ENCODE data around the gene NOS2. TPM values are rescaled to one million over a fixed set of nuclear protein-coding genes. Genes with fewer than 3 reads are reported as not detected.
A peak's percentile ranks its signal among the peaks of the same experiment; 100 is the strongest.
"Not testable (repeated sequence)": the region's sequence is repeated elsewhere in the genome, so short reads cannot be mapped to it uniquely, and the experiment has no call there.

The NOS2 gene
- polyA plus RNA-seq, 1 experiment = not detected

DNA sequence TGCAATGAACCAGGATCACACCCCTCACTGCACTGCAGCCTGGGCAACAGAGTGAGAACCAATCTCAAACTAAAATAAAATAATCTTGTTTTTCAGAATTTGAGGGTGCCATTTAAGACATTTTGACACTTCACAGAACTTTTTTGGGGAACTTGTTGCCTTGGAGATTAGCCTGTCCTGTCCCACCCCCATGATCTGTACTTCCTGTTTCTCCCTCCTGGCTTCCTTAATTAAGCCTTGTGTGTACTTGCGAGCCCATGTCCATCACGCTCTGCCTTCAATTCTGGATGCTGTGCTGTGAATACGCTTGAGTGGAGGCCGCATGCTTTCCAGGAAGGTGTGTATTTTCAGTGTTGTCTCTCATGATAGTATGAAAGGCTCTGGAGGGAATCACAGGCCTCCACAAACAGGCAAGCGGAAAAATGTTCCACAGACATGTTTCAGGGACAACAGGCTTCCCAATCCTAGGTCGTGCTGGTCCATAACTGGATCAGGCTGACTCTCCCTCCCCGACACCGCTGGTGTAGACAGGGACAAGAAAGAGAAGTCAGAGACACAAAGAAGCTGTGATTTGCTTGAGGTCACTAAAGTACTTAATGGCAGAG is 56.9 kb downstream of the NOS2 start:
- no peak for DNase-seq (ENCODE audit: low read depth, low spot score)
- H3K9me3 ChIP-seq (ENCODE audit: control insufficient read depth, insufficient read depth, low read length) = no peaks in the 10 kb centered on the region
- no peaks in the 10 kb centered on the region for H3K27me3 ChIP-seq (ENCODE audit: control insufficient read depth, insufficient read depth, low read length)
- ChIA-PET POLR2A (no interaction called here), CTCF (interaction anchor here (0.6 kb wide), 1 partner anchor 13 kb away, joined by 3 read pairs; no protein-coding TSS in a partner anchor)
- H3K27ac ChIP-seq (ENCODE audit: low read depth, low read length) = no peak overlapping the region
- TF ChIP-seq, protein P1, sequence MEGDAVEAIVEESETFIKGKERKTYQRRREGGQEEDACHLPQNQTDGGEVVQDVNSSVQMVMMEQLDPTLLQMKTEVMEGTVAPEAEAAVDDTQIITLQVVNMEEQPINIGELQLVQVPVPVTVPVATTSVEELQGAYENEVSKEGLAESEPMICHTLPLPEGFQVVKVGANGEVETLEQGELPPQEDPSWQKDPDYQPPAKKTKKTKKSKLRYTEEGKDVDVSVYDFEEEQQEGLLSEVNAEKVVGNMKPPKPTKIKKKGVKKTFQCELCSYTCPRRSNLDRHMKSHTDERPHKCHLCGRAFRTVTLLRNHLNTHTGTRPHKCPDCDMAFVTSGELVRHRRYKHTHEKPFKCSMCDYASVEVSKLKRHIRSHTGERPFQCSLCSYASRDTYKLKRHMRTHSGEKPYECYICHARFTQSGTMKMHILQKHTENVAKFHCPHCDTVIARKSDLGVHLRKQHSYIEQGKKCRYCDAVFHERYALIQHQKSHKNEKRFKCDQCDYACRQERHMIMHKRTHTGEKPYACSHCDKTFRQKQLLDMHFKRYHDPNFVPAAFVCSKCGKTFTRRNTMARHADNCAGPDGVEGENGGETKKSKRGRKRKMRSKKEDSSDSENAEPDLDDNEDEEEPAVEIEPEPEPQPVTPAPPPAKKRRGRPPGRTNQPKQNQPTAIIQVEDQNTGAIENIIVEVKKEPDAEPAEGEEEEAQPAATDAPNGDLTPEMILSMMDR (IDR thresholded peaks at IDR 0.05; ENCODE audit: low read depth, low read length) = no peak
- no peak overlapping the region for H3K4me3 ChIP-seq (ENCODE audit: low read depth, low read length)

DNA sequence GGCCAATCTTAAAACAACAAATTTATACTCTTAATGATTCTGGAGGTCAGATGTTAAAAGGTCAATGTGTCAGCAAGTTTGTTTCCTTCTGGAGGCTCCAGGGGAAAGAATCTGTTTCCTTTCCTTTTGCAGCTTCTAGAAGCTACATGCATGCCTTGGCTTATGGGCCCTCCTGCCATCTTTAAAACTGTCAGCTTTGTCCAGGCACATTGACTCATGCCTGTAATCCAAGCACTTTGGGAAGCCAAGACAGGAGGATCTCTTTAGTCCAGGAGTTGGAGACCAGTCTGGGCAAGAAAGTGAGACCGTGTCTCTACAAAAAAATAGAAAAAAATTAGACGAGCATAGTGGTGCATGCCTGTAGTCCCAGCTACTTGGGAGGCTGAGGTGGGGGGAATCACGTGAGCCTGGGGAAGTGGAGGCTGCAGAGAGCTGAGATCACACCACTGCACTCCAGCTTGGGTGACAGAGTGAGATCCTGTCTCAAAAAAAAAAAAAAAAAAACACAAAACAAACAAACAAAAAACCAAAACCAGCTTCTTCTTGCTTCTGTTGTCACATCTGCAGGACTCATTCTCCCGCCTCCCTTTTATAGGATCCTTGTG is 58.3 kb downstream of the NOS2 start:
- ChIA-PET POLR2A (interaction anchor here (0.6 kb wide), 1 partner anchor 234 kb away, joined by 4 read pairs; no protein-coding TSS in a partner anchor), CTCF (interaction anchor here (1.0 kb wide), 1 partner anchor 14 kb away, joined by 3 read pairs; no protein-coding TSS in a partner anchor)
- Histone ChIP-seq H3K9me3 (ENCODE audit: control insufficient read depth, insufficient read depth, low read length) (no peaks in the 10 kb centered on the region), H3K27me3 (ENCODE audit: control insufficient read depth, insufficient read depth, low read length) (no peaks in the 10 kb centered on the region), H3K4me3 (ENCODE audit: low read depth, low read length) (no peak overlapping the region), H3K27ac (ENCODE audit: low read depth, low read length) (no peak overlapping the region)
- no peak for DNase-seq (ENCODE audit: low read depth, low spot score)
- TF ChIP-seq, protein P1 (IDR thresholded peaks at IDR 0.05; ENCODE audit: low read depth, low read length) = no peak

DNA sequence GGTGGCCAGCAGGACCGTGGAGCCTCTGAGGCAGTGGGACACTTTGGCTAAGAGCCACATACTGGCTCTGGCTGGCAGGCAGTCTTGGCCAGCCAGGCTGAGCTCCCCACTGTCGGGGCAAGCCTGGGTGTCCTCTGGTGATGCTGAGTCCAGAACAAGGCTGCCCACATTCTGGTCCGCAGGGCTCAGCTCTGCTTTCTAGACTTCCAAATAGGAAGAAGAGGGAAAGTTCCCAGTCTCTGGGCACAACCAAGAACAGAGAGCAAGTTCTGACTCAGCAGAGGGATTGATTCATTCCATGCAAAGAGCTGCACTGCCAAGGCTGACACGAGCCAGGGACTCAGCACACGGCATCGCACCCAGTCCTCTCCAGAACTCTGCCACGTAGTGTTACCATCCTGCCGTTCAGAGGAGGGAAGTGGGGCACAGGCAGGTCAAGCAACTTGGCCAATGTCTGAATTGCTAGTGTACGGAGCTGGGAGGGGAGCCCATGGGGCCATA is 58.9 kb downstream of the NOS2 start:
- TF ChIP-seq, protein P1 (IDR thresholded peaks at IDR 0.05; ENCODE audit: low read depth, low read length) = no peak
- CTCF ChIA-PET = interaction anchor here (1.0 to 1.2 kb wide), 3 partner anchors 15 to 16 kb away, joined by 3 to 4 read pairs (median 4); no protein-coding TSS in a partner anchor
- no peak for DNase-seq (ENCODE audit: low read depth, low spot score)
- H3K4me3 ChIP-seq (ENCODE audit: low read depth, low read length) = no peak overlapping the region
- POLR2A ChIA-PET = no interaction called here
- peaks cover 2% of the 10 kb centered on the region for H3K27me3 ChIP-seq (ENCODE audit: control insufficient read depth, insufficient read depth, low read length)
- no peak overlapping the region for H3K27ac ChIP-seq (ENCODE audit: low read depth, low read length)
- H3K9me3 ChIP-seq (ENCODE audit: control insufficient read depth, insufficient read depth, low read length) = no peaks in the 10 kb centered on the region

DNA sequence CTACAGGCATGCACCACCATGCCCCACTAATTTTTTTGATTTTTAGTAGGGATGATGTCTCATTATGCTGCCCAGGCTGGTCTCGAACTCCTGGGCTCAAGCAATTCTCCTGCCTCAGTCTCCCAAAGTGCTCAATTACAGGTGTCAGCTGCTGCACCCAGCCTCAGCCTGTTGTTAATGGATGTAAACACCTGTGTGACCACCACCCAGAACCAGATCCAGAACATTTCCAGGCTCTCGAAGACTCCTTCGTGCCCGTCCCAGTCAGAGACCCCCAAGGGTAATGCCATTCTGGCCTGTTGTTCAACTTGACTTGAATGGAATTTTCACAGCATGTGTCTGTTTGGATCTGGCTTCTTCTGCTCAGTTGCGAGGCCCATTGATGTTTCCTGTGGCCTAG is 59.8 kb downstream of the NOS2 start:
- peak overlapping the region; percentile 24 for H3K27ac ChIP-seq (ENCODE audit: low read depth, low read length)
- POLR2A ChIA-PET; H3K9me3 ChIP-seq (ENCODE audit: control insufficient read depth, insufficient read depth, low read length); DNase-seq (ENCODE audit: low read depth, low spot score); H3K4me3 ChIP-seq (ENCODE audit: low read depth, low read length); H3K27me3 ChIP-seq (ENCODE audit: control insufficient read depth, insufficient read depth, low read length): not testable (repeated sequence)
- CTCF ChIA-PET = interaction anchor here (1.1 to 1.2 kb wide), 2 partner anchors 16 to 17 kb away, joined by 4 read pairs; no protein-coding TSS in a partner anchor

DNA sequence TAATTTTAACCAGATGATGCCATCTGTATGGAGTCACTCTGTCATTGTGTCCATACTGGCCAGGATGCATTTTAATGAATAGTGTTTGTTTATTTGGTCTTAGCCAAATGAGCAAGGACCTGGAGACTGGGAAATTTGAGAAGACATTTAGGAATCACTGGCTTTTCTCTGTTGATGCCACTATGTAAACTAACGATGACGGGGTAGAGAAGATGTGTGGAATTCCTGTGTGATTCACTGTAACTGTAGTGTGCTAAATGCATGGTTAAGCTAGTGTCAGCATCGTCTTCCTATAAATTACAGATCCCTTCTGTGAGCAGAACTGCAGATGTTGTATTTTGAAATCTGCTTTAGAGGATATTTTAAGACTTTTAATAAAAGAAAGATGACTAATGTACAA is 66.6 kb downstream of the NOS2 start:
- H3K27ac ChIP-seq (ENCODE audit: low read depth, low read length) = no peak overlapping the region
- H3K9me3 ChIP-seq (ENCODE audit: control insufficient read depth, insufficient read depth, low read length) = no peaks in the 10 kb centered on the region
- DNase-seq (ENCODE audit: low read depth, low spot score) = no peak
- peaks cover 2% of the 10 kb centered on the region for H3K27me3 ChIP-seq (ENCODE audit: control insufficient read depth, insufficient read depth, low read length)
- TF ChIP-seq, protein P1 (IDR thresholded peaks at IDR 0.05; ENCODE audit: low read depth, low read length) = no peak
- ChIA-PET POLR2A (no interaction called here), CTCF (interaction anchor here (0.7 to 1.8 kb wide), 2 partner anchors 72 to 79 kb away, joined by 3 to 5 read pairs; no protein-coding TSS in a partner anchor)
- no peak overlapping the region for H3K4me3 ChIP-seq (ENCODE audit: low read depth, low read length)

DNA sequence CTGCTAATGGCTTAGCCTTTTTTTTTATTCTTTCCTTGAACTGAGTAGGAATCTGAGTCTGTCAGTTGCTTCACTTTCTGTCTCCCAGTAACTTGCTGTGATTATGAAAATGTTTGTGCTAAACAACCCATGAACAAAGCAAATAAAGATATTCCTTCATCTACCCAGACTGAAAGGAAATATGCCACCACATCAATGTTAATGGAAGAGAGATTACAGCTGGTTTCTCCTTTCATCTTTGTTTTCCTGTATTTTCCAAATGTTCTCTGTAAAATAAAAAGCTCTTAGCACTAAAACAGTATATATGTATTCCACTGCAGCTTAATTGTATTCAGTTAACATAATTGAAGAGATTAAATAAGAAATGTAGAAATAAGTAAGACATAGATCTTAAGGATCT is 67.6 kb downstream of the NOS2 start:
- CTCF ChIA-PET; H3K4me3 ChIP-seq (ENCODE audit: low read depth, low read length); H3K27ac ChIP-seq (ENCODE audit: low read depth, low read length); POLR2A ChIA-PET; DNase-seq (ENCODE audit: low read depth, low spot score); H3K27me3 ChIP-seq (ENCODE audit: control insufficient read depth, insufficient read depth, low read length); H3K9me3 ChIP-seq (ENCODE audit: control insufficient read depth, insufficient read depth, low read length): not testable (repeated sequence)

DNA sequence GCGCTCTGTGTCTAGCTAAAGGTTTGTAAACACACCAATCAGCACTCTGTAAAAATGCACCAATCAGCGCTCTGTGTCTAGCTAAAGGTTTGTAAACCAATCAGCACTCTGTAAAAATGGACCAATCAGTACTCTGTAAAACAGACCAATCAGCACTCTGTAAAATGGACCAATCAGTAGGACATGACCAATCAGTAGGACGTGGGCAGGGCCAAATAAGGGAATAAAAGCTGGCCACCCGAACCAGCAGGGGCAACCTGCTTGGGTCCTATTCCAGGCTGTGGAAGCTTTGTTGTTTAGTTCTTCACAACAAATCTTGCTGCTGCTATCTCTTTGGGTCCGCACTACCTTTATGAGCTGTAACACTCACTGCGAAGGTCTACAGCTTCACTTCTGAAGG is 74.3 kb downstream of the NOS2 start:
- CTCF ChIA-PET = interaction anchor here (1.0 to 1.1 kb wide), 2 partner anchors 30 to 71 kb away, joined by 3 to 4 read pairs; no protein-coding TSS in a partner anchor
- H3K27me3 ChIP-seq (ENCODE audit: control insufficient read depth, insufficient read depth, low read length); H3K9me3 ChIP-seq (ENCODE audit: control insufficient read depth, insufficient read depth, low read length); H3K27ac ChIP-seq (ENCODE audit: low read depth, low read length); DNase-seq (ENCODE audit: low read depth, low spot score); H3K4me3 ChIP-seq (ENCODE audit: low read depth, low read length): not testable (repeated sequence)
- POLR2A ChIA-PET = interaction anchor here (0.6 kb wide), 1 partner anchor 119 kb away, joined by 5 read pairs; no protein-coding TSS in a partner anchor

All from AG04450 (cell line).